H1 (cell line): ENCODE data around the gene MYO3A. TPM values are rescaled to one million over a fixed set of nuclear protein-coding genes. Genes with fewer than 3 reads are reported as not detected.
A peak's percentile ranks its signal among the peaks of the same experiment; 100 is the strongest.

Experiments used
- CTCF ChIA-PET: fragments of 300-600 bp; sonication (Branson Sonifier 250); formaldehyde crosslinking; loops from one replicate; lab custom pipeline; 2021; ENCODE audit not compliant: partially characterized antibody; lab: Charles Lee
- POLR2A ChIA-PET: fragments of 300-600 bp; sonication (Branson Sonifier 250); formaldehyde crosslinking; loops from one replicate; lab custom pipeline; 2021; ENCODE audit warnings: inconsistent platforms; ENCODE audit not compliant: partially characterized antibody; lab: Charles Lee
- DNase-seq, 2 experiments: peaks; one replicate each; pipeline versions ENCODE4 v3.0.0 to v3.0.0-alpha.2; 2010 to 2022; ENCODE audit warnings: low spot score in 2 of 2, low read depth in 1 of 2, mixed read lengths in 1 of 2
- FAIRE-seq: peaks from 2 replicates; lab custom pipeline; 2011; peaks lifted over from hg19 to GRCh38; lab: Jason Lieb, UNC
- H2AFZ ChIP-seq: 2 replicates; pipeline ENCODE4 v1.8.1; 2012; ENCODE audit warnings: low read length, inconsistent platforms
- H2AK5ac ChIP-seq: 2 replicates; pipeline ENCODE4 v1.6.1; 2013; ENCODE audit warnings: low read depth, low read length
- H2BK120ac ChIP-seq: replicated peaks from 2 replicates; pipeline ENCODE3; 2013; ENCODE audit warnings: low read depth, low read length, inconsistent platforms
- H2BK12ac ChIP-seq: 2 replicates; pipeline ENCODE4 v1.6.1; 2013; ENCODE audit warnings: low read depth, low read length
- H2BK15ac ChIP-seq: 2 replicates; pipeline ENCODE4 v1.6.1; 2013; ENCODE audit warnings: low read length
- H2BK20ac ChIP-seq: 2 replicates; pipeline ENCODE4 v1.6.1; 2013; ENCODE audit warnings: low read length
- H2BK5ac ChIP-seq: 2 replicates; pipeline ENCODE4 v1.6.1; 2013; ENCODE audit warnings: low read depth, low read length
- H3K14ac ChIP-seq: 2 replicates; pipeline ENCODE4 v1.6.1; 2013; ENCODE audit warnings: inconsistent platforms; ENCODE audit not compliant: insufficient read length
- H3K18ac ChIP-seq: 2 replicates; pipeline ENCODE4 v1.6.1; 2013; ENCODE audit warnings: low read length; ENCODE audit errors: extremely low read depth
- H3K23ac ChIP-seq: 2 replicates; pipeline ENCODE4 v1.6.1; 2013; ENCODE audit warnings: inconsistent platforms; ENCODE audit not compliant: insufficient read length
- H3K23me2 ChIP-seq: 2 replicates; pipeline ENCODE4 v1.6.1; 2013; ENCODE audit warnings: low read depth, low read length
- H3K27ac ChIP-seq: 2 replicates; pipeline ENCODE4 v1.6.1; 2011; ENCODE audit warnings: low read depth, low read length, inconsistent platforms
- H3K27me3 ChIP-seq, 4 experiments: replicated peaks in 1 of 4; 1 replicate in 1 of 4; 2 replicates in 3 of 4; pipeline versions ENCODE4 v1.6.1 to v1.8.1; 2011 to 2013; ENCODE audit warnings: low read length in 3 of 4, mild to moderate bottlenecking in 3 of 4, inconsistent platforms in 2 of 4, mixed read lengths in 2 of 4, moderate library complexity in 1 of 4; ENCODE audit not compliant: control insufficient read depth in 3 of 4, insufficient read depth in 3 of 4; ENCODE audit errors: extremely low read depth in 1 of 4
- H3K36me3 ChIP-seq, 4 experiments: 2 replicates each; pipeline versions ENCODE4 v1.6.1 to v1.8.1; 2011 to 2013; ENCODE audit warnings: mild to moderate bottlenecking in 4 of 4, low read length in 3 of 4, moderate library complexity in 2 of 4, control low read depth in 1 of 4, inconsistent platforms in 1 of 4; ENCODE audit not compliant: insufficient read depth in 4 of 4, control insufficient read depth in 2 of 4
- H3K4ac ChIP-seq: replicated peaks from 2 replicates; pipeline ENCODE3; 2013; ENCODE audit warnings: low read length, low read depth, mixed read lengths, inconsistent platforms; ENCODE audit not compliant: insufficient read length
- H3K4me1 ChIP-seq, 4 experiments: replicated peaks in 1 of 4; 1 replicate in 1 of 4; 2 replicates in 3 of 4; pipeline versions ENCODE4 v1.6.1 to v1.8.1; 2011 to 2013; ENCODE audit warnings: low read length in 3 of 4, inconsistent platforms in 2 of 4, mixed read lengths in 1 of 4; ENCODE audit not compliant: insufficient read depth in 4 of 4, control insufficient read depth in 3 of 4
- H3K4me2 ChIP-seq, 2 experiments: 2 replicates each; pipeline versions ENCODE4 v1.6.1 to v1.8.1; 2011 to 2013; ENCODE audit warnings: low read depth in 2 of 2, low read length in 2 of 2, control low read depth in 1 of 2, inconsistent platforms in 1 of 2, mild to moderate bottlenecking in 1 of 2; ENCODE audit not compliant: insufficient read depth in 1 of 2
- H3K4me3 ChIP-seq, 4 experiments: fragments of 200-600, 300-600 bp in 1 of 4; sonication (generic), shearing (Covaris generic), sonication (Bioruptor Twin) in 1 of 4; 2 replicates each; pipeline versions ENCODE4 v1.5.1 to v1.8.1; 2011 to 2016; ENCODE audit warnings: low read length in 4 of 4, low read depth in 3 of 4, control low read depth in 2 of 4, inconsistent platforms in 2 of 4, mild to moderate bottlenecking in 2 of 4, mixed read lengths in 1 of 4, moderate library complexity in 1 of 4; ENCODE audit not compliant: insufficient read depth in 2 of 4; ENCODE audit errors: extremely low read depth in 1 of 4
- H3K56ac ChIP-seq: replicated peaks from 2 replicates; pipeline ENCODE3; 2013; ENCODE audit warnings: low read depth, mild to moderate bottlenecking, mixed read lengths, low read length, inconsistent platforms; ENCODE audit not compliant: insufficient read length
- H3K79me1 ChIP-seq: 2 replicates; pipeline ENCODE4 v1.6.1; 2013; ENCODE audit warnings: low read depth, low read length, control low read depth
- H3K79me2 ChIP-seq, 2 experiments: 2 replicates each; pipeline versions ENCODE4 v1.6.1 to v1.8.1; 2012 to 2013; ENCODE audit warnings: low read length in 2 of 2, mild to moderate bottlenecking in 2 of 2, inconsistent platforms in 1 of 2; ENCODE audit not compliant: insufficient read depth in 2 of 2, control insufficient read depth in 1 of 2
- H3K9ac ChIP-seq, 4 experiments: replicated peaks in 1 of 4; 1 replicate in 1 of 4; 2 replicates in 3 of 4; pipeline versions ENCODE4 v1.6.1 to v1.8.1; 2011 to 2013; ENCODE audit warnings: low read depth in 3 of 4, low read length in 3 of 4, control low read depth in 2 of 4, mild to moderate bottlenecking in 2 of 4, moderate library complexity in 2 of 4, inconsistent platforms in 1 of 4; ENCODE audit errors: extremely low read depth in 1 of 4
- H3K9me3 ChIP-seq, 2 experiments: 2 replicates each; pipeline versions ENCODE4 v1.6.1 to v1.8.1; 2012 to 2013; ENCODE audit warnings: mild to moderate bottlenecking in 2 of 2, moderate library complexity in 2 of 2, control low read depth in 1 of 2, inconsistent platforms in 1 of 2, low read depth in 1 of 2, low read length in 1 of 2, mixed read lengths in 1 of 2; ENCODE audit not compliant: insufficient read depth in 2 of 2
- H4K20me1 ChIP-seq, 2 experiments: replicated peaks in 1 of 2; 2 replicates each; pipeline versions ENCODE3 to v1.8.1; 2011 to 2013; ENCODE audit warnings: inconsistent platforms in 2 of 2, low read length in 2 of 2, mild to moderate bottlenecking in 1 of 2; ENCODE audit not compliant: insufficient read depth in 2 of 2, control insufficient read depth in 1 of 2
- H4K5ac ChIP-seq: 2 replicates; pipeline ENCODE4 v1.6.1; 2013; ENCODE audit warnings: low read length, low read depth, mixed read lengths, inconsistent platforms; ENCODE audit not compliant: insufficient read length
- H4K8ac ChIP-seq: 2 replicates; pipeline ENCODE4 v1.8.0; 2013; ENCODE audit warnings: mild to moderate bottlenecking, moderate library complexity, low read length, inconsistent platforms; ENCODE audit not compliant: insufficient read depth; ENCODE audit errors: extremely low read depth
- H4K91ac ChIP-seq: replicated peaks from 2 replicates; pipeline ENCODE3; 2013; ENCODE audit warnings: low read length, mixed read lengths, inconsistent platforms; ENCODE audit not compliant: insufficient read length
- HDAC2 ChIP-seq, 2 experiments: fragments of 300-600 bp in 1 of 2; sonication (generic) in 1 of 2; IDR thresholded peaks; 2 replicates each; pipeline ENCODE4 v1.6.1; 2011 to 2012; ENCODE audit warnings: low read depth in 2 of 2, low read length in 2 of 2, mild to moderate bottlenecking in 2 of 2, moderate library complexity in 2 of 2, borderline replicate concordance in 1 of 2, inconsistent platforms in 1 of 2
- MAX ChIP-seq: IDR thresholded peaks from 2 replicates; pipeline ENCODE4 v1.6.1; 2012; ENCODE audit warnings: inconsistent platforms
- SP2 ChIP-seq: IDR thresholded peaks from 2 replicates; pipeline ENCODE4 v1.6.1; 2012; ENCODE audit warnings: mild to moderate bottlenecking, low read length, inconsistent platforms
- WGBS, 2 experiments: shearing (Covaris generic) in 1 of 2; methylation state at CpG; one replicate each; pipeline versions ENCODE4 v1.1.6 to v1.1.7; 2013 to 2015; ENCODE audit warnings: low lambda C conversion rate in 2 of 2, mixed read lengths in 2 of 2, inconsistent platforms in 1 of 2, low coverage in 1 of 2, missing lambda C conversion rate in 1 of 2; ENCODE audit not compliant: insufficient replicate concordance in 2 of 2, insufficient coverage in 1 of 2, insufficient read length in 1 of 2; ENCODE audit errors: extremely low coverage in 1 of 2, missing lambda C conversion rate in 1 of 2; 5-methylcytosine and 5-hydroxymethylcytosine counted together
- polyA plus RNA-seq, 7 experiments: library from polyadenylated mRNA; depleted of rRNA in 3 of 7; stranded (reverse) in 5 of 7; unstranded in 2 of 7; fragments of >200 nt in 5 of 7; fragments of 200-250 nt in 2 of 7; gene quantifications; 1 replicate in 5 of 7; 2 replicates in 1 of 7; 4 replicates in 1 of 7; pipeline versions ENCODE4 v1.2.1 to v1.2.3, GENCODE V29; 2011 to 2013; ENCODE audit warnings: missing spikeins in 2 of 7, mixed read lengths in 2 of 7
- total RNA-seq: library from RNA; stranded (reverse); fragmentation: NEBNext Ultra II Directional; extraction: Animal tissue kit (Norgen Biotek cat#: 25700); gene quantifications from 2 replicates; pipeline ENCODE4 v1.2.1, GENCODE V29; 2021

The MYO3A gene
- total and polyA plus RNA-seq, 2 of the 8 experiments (the other 6 are each of a cell fraction or from before 2014, with no cell fraction given), result 3.9 to 5.3 TPM

GRCh38 chr10:26043469-26043868, 109.4 kb downstream of the MYO3A start:
- Histone ChIP-seq H3K56ac (no peak overlapping the region), H2BK5ac (no peak overlapping the region), H3K27ac (no peak overlapping the region), H3K79me2 (no peaks in the 10 kb centered on the region), H3K36me3 (no peaks in the 10 kb centered on the region), H3K4me1 (peaks cover 0 to 7% (median 0%) of the 10 kb centered on the region in 4 experiments; a peak in 2 of 7 replicates), H4K20me1 (no peaks in the 10 kb centered on the region), H2BK20ac (no peak overlapping the region), H4K5ac (no peak overlapping the region), H2BK12ac (no peak overlapping the region), H3K4me3 (no peak overlapping the region), H2BK120ac (no peak overlapping the region), H2AK5ac (0 out of 2 replicates have a peak overlapping the region, but pooled peaks have one; percentile 41), H2AFZ (no peak overlapping the region), H3K23me2 (no peaks in the 10 kb centered on the region), H3K9me3 (no peaks in the 10 kb centered on the region), H3K79me1 (no peaks in the 10 kb centered on the region; the same call in 1 of the 2 replicates), H3K18ac (no peak overlapping the region), H3K4me2 (no peak overlapping the region), H3K9ac (no peak overlapping the region), H3K27me3 (no peaks in the 10 kb centered on the region), H4K8ac (no peak overlapping the region), H3K14ac (no peak overlapping the region), H3K4ac (no peak overlapping the region), H2BK15ac (no peak overlapping the region), H4K91ac (no peak overlapping the region), H3K23ac (no peak overlapping the region)
- POLR2A ChIA-PET, result no interaction called here
- FAIRE-seq, result no peak
- 96% methylated on average over 2 of the region's 2 CpGs; no CpG with 5 or more reads in 1 of the 2 experiments for WGBS, 2 experiments
- no peak for DNase-seq
- CTCF ChIA-PET, result no interaction called here
- TF ChIP-seq HDAC2 (IDR thresholded peaks at IDR 0.05; ENCODE audit: borderline replicate concordance in 1 of 2, low read depth in 2 of 2, low read length in 2 of 2) (no peak), MAX (no peak), SP2 (no peak)
